Cortex of kidney (tissue), 1 donor: ENCODE results near the gene CD300A.

Source experiments
- DNase-seq: peaks from one replicate; lab custom pipeline; 2025; lab: John Stamatoyannopoulos, UW

The CD300A gene

DNA sequence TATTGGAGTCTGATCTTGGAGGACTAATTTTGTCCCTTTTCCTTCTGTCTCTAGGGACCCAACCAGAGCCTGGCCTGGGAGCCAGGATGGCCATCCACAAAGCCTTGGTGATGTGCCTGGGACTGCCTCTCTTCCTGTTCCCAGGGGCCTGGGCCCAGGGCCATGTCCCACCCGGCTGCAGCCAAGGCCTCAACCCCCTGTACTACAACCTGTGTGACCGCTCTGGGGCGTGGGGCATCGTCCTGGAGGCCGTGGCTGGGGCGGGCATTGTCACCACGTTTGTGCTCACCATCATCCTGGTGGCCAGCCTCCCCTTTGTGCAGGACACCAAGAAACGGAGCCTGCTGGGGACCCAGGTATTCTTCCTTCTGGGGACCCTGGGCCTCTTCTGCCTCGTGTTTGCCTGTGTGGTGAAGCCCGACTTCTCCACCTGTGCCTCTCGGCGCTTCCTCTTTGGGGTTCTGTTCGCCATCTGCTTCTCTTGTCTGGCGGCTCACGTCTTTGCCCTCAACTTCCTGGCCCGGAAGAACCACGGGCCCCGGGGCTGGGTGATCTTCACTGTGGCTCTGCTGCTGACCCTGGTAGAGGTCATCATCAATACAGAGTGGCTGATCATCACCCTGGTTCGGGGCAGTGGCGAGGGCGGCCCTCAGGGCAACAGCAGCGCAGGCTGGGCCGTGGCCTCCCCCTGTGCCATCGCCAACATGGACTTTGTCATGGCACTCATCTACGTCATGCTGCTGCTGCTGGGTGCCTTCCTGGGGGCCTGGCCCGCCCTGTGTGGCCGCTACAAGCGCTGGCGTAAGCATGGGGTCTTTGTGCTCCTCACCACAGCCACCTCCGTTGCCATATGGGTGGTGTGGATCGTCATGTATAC, 26.5 kb upstream of the CD300A start:
- no peak for DNase-seq

DNA sequence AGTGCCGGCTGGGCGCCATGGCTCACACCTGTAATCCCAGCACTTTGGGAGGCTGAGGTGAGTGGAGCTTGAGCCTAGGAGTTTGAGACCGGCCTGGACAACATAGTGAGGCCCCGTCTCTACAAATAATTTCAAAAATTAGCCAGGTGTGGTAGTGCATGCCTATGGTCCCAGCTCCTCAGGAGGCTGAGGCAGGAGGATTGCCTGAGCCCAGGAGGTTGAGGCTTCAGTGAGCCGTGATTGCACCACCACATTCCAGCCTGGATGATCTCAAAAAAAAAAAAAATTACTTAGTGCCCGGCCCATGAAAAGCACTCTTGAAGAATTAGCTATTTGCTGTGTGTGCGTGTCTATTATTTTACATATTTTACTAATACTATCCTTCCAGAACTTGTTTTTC, 24.9 kb upstream of the CD300A start:
- DNase-seq: no peak

- no peak for DNase-seq
These were observed 24.2 kb upstream of the CD300A start for GRCh38 chr17:74442291-74442669.

- DNase-seq: no peak
These were observed 23.5 kb upstream of the CD300A start for GRCh38 chr17:74442670-74443515.

- no peak for DNase-seq
These were observed 22.7 kb upstream of the CD300A start for GRCh38 chr17:74443516-74444296.

- no peak for DNase-seq
These were observed 22.0 kb upstream of the CD300A start for GRCh38 chr17:74444406-74444805.

GRCh38 chr17:74445158-74445557, 21.3 kb upstream of the CD300A start:
- no peak for DNase-seq

GRCh38 chr17:74446551-74447500, 19.6 kb upstream of the CD300A start:
- no peak for DNase-seq

DNA sequence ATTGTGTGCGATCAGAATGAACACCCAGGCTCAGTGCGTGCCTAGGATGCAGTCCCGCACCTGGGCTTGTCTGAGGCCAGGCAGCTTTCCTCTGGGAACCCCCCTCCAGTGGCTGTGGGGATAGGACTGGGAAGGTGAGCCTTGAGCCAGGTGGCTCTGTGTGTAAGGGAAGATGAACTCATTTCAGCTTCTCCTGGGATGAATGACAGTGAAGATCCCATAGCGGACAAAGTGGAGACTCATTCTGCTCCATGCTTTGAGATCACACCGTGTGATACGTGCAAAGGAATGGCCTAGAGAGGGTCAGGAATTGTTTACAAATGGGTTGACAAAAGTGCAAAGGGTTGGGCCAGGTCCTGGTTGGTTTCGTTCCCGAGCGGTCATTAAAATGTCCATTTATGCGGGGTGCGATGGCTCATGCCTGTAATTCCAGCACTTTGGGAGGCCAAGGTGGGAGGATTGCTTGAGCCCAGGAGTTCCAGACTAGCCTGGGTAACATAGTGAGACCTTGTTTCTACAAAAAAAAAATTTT, 18.7 kb upstream of the CD300A start:
- DNase-seq: no peak

GRCh38 chr17:74448756-74449155, 17.7 kb upstream of the CD300A start:
- no peak for DNase-seq

DNA sequence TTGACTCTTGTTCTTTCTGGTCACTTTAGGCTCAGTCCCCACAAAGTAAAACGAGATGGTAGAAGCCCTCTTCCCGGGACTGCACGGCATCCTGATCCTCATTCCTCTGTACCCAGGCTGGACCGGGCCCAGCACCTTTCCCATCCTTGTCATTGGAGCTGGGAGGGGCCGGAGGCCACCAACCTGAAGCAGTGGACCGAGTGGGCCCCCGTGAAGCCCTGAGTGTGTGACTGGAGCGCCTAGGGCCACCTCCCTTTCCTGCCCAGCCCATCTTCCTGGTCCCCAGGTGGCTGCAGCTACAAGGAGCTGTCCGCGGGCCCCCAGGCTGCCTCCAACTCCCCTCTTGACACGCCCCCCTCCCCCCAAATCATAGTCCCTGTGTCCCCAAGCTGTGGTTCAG, 17.1 kb upstream of the CD300A start:
- no peak for DNase-seq

GRCh38 chr17:74449773-74450172, 16.7 kb upstream of the CD300A start:
- DNase-seq: no peak

- no peak for DNase-seq
These were observed 16.2 kb upstream of the CD300A start for GRCh38 chr17:74450231-74450630.

GRCh38 chr17:74450925-74451403, 15.5 kb upstream of the CD300A start:
- no peak for DNase-seq

DNA sequence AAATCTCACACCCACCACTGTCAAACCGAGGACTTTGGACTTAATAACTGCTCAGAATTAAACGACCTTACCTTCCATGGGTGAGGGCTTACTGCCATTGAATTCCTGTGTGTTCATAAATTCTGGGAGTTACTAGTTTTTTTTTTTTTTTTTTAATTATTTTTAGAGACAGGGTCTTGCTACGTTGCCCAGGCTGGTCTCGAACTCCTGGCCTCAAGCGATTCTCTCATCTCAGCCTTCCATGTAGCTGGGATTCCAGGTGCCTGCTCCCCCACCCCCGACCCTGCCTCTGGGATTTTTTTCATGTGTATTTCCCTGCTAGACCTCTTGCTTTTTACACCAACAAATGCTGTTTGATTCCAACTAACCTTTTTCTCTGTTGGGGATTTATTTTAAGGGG, 14.9 kb upstream of the CD300A start:
- no peak for DNase-seq

GRCh38 chr17:74452033-74452840, 14.2 kb upstream of the CD300A start:
- DNase-seq: no peak

GRCh38 chr17:74452841-74453661, 13.4 kb upstream of the CD300A start:
- no peak for DNase-seq

- DNase-seq: no peak
These were observed 12.7 kb upstream of the CD300A start for GRCh38 chr17:74453665-74454196.
